ENCODE measurements around the gene FAM162B. TPM values are rescaled to one million over a fixed set of nuclear protein-coding genes. Genes with fewer than 3 reads are reported as not detected.

FAM162B gene
- total RNA-seq, 1 donor from 2014 or later, result 1.7 TPM

GRCh38 chr6:116793224-116793623 lies 27.7 kb upstream of the FAM162B start:
- Mint-ChIP-seq H3K27ac (no peak overlapping the region), H3K36me3 (no peaks in the 10 kb centered on the region), H3K4me1 (no peaks in the 10 kb centered on the region), H3K9me3 (no peaks in the 10 kb centered on the region), H3K4me3 (no peak overlapping the region), H3K27me3 (ENCODE audit: low read depth) (peaks cover 9% of the 10 kb centered on the region)
- no peak for DNase-seq (ENCODE audit: low spot score in 2 of 2, unreplicated experiment in 2 of 2)
- no peak for TF ChIP-seq CTCF (IDR thresholded peaks at IDR 0.05; ENCODE audit: unreplicated experiment)

GRCh38 chr6:116783852-116784251 lies 18.3 kb upstream of the FAM162B start:
- Mint-ChIP-seq H3K4me3 (no peak overlapping the region), H3K36me3 (no peaks in the 10 kb centered on the region), H3K27ac (no peak overlapping the region), H3K4me1 (peaks cover 1% of the 10 kb centered on the region), H3K9me3 (no peaks in the 10 kb centered on the region), H3K27me3 (ENCODE audit: low read depth) (no peaks in the 10 kb centered on the region)
- DNase-seq (ENCODE audit: low spot score in 2 of 2, unreplicated experiment in 2 of 2), result no peak
- TF ChIP-seq CTCF (IDR thresholded peaks at IDR 0.05; ENCODE audit: unreplicated experiment), result no peak

- Mint-ChIP-seq H3K4me3 (no peak overlapping the region), H3K9me3 (no peaks in the 10 kb centered on the region), H3K27me3 (ENCODE audit: low read depth) (peaks cover 2% of the 10 kb centered on the region), H3K27ac (no peak overlapping the region), H3K36me3 (no peaks in the 10 kb centered on the region), H3K4me1 (peaks cover 1% of the 10 kb centered on the region)
- no peak for DNase-seq (ENCODE audit: low spot score in 2 of 2, unreplicated experiment in 2 of 2)
- TF ChIP-seq CTCF (IDR thresholded peaks at IDR 0.05; ENCODE audit: unreplicated experiment), result peak; percentile 61
Observed at GRCh38 chr6:116779573-116780164, 14.2 kb upstream of the FAM162B start.

GRCh38 chr6:116773886-116774285 lies 8.4 kb upstream of the FAM162B start:
- Mint-ChIP-seq H3K4me3 (no peak overlapping the region), H3K36me3 (no peaks in the 10 kb centered on the region), H3K27me3 (ENCODE audit: low read depth) (peaks cover 8% of the 10 kb centered on the region), H3K4me1 (no peaks in the 10 kb centered on the region), H3K27ac (no peak overlapping the region), H3K9me3 (no peaks in the 10 kb centered on the region)
- no peak for DNase-seq (ENCODE audit: low spot score in 2 of 2, unreplicated experiment in 2 of 2)
- TF ChIP-seq CTCF (IDR thresholded peaks at IDR 0.05; ENCODE audit: unreplicated experiment), result no peak

- H3K27ac Mint-ChIP-seq, result no peak overlapping the region
- H3K4me1 Mint-ChIP-seq, result no peaks in the 10 kb centered on the region
- peaks cover 11% of the 10 kb centered on the region for H3K27me3 Mint-ChIP-seq (ENCODE audit: low read depth)
- no peak overlapping the region for H3K4me3 Mint-ChIP-seq
- H3K36me3 Mint-ChIP-seq, result no peaks in the 10 kb centered on the region
- no peak for DNase-seq (ENCODE audit: low spot score in 2 of 2, unreplicated experiment in 2 of 2)
- no peak for TF ChIP-seq CTCF (IDR thresholded peaks at IDR 0.05; ENCODE audit: unreplicated experiment)
- no peaks in the 10 kb centered on the region for H3K9me3 Mint-ChIP-seq
Observed at GRCh38 chr6:116772450-116772849, 6.9 kb upstream of the FAM162B start.

- TF ChIP-seq CTCF (IDR thresholded peaks at IDR 0.05; ENCODE audit: unreplicated experiment), result no peak
- no peak overlapping the region for H3K4me3 Mint-ChIP-seq
- H3K27ac Mint-ChIP-seq, result no peak overlapping the region
- H3K27me3 Mint-ChIP-seq (ENCODE audit: low read depth), result peaks cover 50% of the 10 kb centered on the region
- H3K4me1 Mint-ChIP-seq, result peaks cover 10% of the 10 kb centered on the region
- no peaks in the 10 kb centered on the region for H3K9me3 Mint-ChIP-seq
- no peak for DNase-seq (ENCODE audit: low spot score in 2 of 2, unreplicated experiment in 2 of 2)
- no peaks in the 10 kb centered on the region for H3K36me3 Mint-ChIP-seq
Observed at GRCh38 chr6:116767715-116768114, 2.2 kb upstream of the FAM162B start.
